H1 (cell line): ENCODE data around the gene EPHB1. TPM values are rescaled to one million over a fixed set of nuclear protein-coding genes. Genes with fewer than 3 reads are reported as not detected.

Experiments used
- CTCF ChIA-PET: fragments of 300-600 bp; sonication (Branson Sonifier 250); formaldehyde crosslinking; loops from one replicate; lab custom pipeline; 2021; ENCODE audit not compliant: partially characterized antibody; lab: Charles Lee
- POLR2A ChIA-PET: fragments of 300-600 bp; sonication (Branson Sonifier 250); formaldehyde crosslinking; loops from one replicate; lab custom pipeline; 2021; ENCODE audit warnings: inconsistent platforms; ENCODE audit not compliant: partially characterized antibody; lab: Charles Lee
- DNase-seq, 2 experiments: peaks; one replicate each; pipeline versions ENCODE4 v3.0.0 to v3.0.0-alpha.2; 2010 to 2022; ENCODE audit warnings: low spot score in 2 of 2, low read depth in 1 of 2, mixed read lengths in 1 of 2
- FAIRE-seq: peaks from 2 replicates; lab custom pipeline; 2011; peaks lifted over from hg19 to GRCh38; lab: Jason Lieb, UNC
- H2AFZ ChIP-seq: 2 replicates; pipeline ENCODE4 v1.8.1; 2012; ENCODE audit warnings: low read length, inconsistent platforms
- H2AK5ac ChIP-seq: 2 replicates; pipeline ENCODE4 v1.6.1; 2013; ENCODE audit warnings: low read depth, low read length
- H2BK120ac ChIP-seq: replicated peaks from 2 replicates; pipeline ENCODE3; 2013; ENCODE audit warnings: low read depth, low read length, inconsistent platforms
- H2BK12ac ChIP-seq: 2 replicates; pipeline ENCODE4 v1.6.1; 2013; ENCODE audit warnings: low read depth, low read length
- H2BK15ac ChIP-seq: 2 replicates; pipeline ENCODE4 v1.6.1; 2013; ENCODE audit warnings: low read length
- H2BK20ac ChIP-seq: 2 replicates; pipeline ENCODE4 v1.6.1; 2013; ENCODE audit warnings: low read length
- H2BK5ac ChIP-seq: 2 replicates; pipeline ENCODE4 v1.6.1; 2013; ENCODE audit warnings: low read depth, low read length
- H3K14ac ChIP-seq: 2 replicates; pipeline ENCODE4 v1.6.1; 2013; ENCODE audit warnings: inconsistent platforms; ENCODE audit not compliant: insufficient read length
- H3K18ac ChIP-seq: 2 replicates; pipeline ENCODE4 v1.6.1; 2013; ENCODE audit warnings: low read length; ENCODE audit errors: extremely low read depth
- H3K23ac ChIP-seq: 2 replicates; pipeline ENCODE4 v1.6.1; 2013; ENCODE audit warnings: inconsistent platforms; ENCODE audit not compliant: insufficient read length
- H3K23me2 ChIP-seq: 2 replicates; pipeline ENCODE4 v1.6.1; 2013; ENCODE audit warnings: low read depth, low read length
- H3K27ac ChIP-seq: 2 replicates; pipeline ENCODE4 v1.6.1; 2011; ENCODE audit warnings: low read depth, low read length, inconsistent platforms
- H3K27me3 ChIP-seq, 4 experiments: replicated peaks in 1 of 4; 1 replicate in 1 of 4; 2 replicates in 3 of 4; pipeline versions ENCODE4 v1.6.1 to v1.8.1; 2011 to 2013; ENCODE audit warnings: low read length in 3 of 4, mild to moderate bottlenecking in 3 of 4, inconsistent platforms in 2 of 4, mixed read lengths in 2 of 4, moderate library complexity in 1 of 4; ENCODE audit not compliant: control insufficient read depth in 3 of 4, insufficient read depth in 3 of 4; ENCODE audit errors: extremely low read depth in 1 of 4
- H3K36me3 ChIP-seq, 4 experiments: 2 replicates each; pipeline versions ENCODE4 v1.6.1 to v1.8.1; 2011 to 2013; ENCODE audit warnings: mild to moderate bottlenecking in 4 of 4, low read length in 3 of 4, moderate library complexity in 2 of 4, control low read depth in 1 of 4, inconsistent platforms in 1 of 4; ENCODE audit not compliant: insufficient read depth in 4 of 4, control insufficient read depth in 2 of 4
- H3K4ac ChIP-seq: replicated peaks from 2 replicates; pipeline ENCODE3; 2013; ENCODE audit warnings: low read length, low read depth, mixed read lengths, inconsistent platforms; ENCODE audit not compliant: insufficient read length
- H3K4me1 ChIP-seq, 4 experiments: replicated peaks in 1 of 4; 1 replicate in 1 of 4; 2 replicates in 3 of 4; pipeline versions ENCODE4 v1.6.1 to v1.8.1; 2011 to 2013; ENCODE audit warnings: low read length in 3 of 4, inconsistent platforms in 2 of 4, mixed read lengths in 1 of 4; ENCODE audit not compliant: insufficient read depth in 4 of 4, control insufficient read depth in 3 of 4
- H3K4me2 ChIP-seq, 2 experiments: 2 replicates each; pipeline versions ENCODE4 v1.6.1 to v1.8.1; 2011 to 2013; ENCODE audit warnings: low read depth in 2 of 2, low read length in 2 of 2, control low read depth in 1 of 2, inconsistent platforms in 1 of 2, mild to moderate bottlenecking in 1 of 2; ENCODE audit not compliant: insufficient read depth in 1 of 2
- H3K4me3 ChIP-seq, 4 experiments: fragments of 200-600, 300-600 bp in 1 of 4; sonication (generic), shearing (Covaris generic), sonication (Bioruptor Twin) in 1 of 4; 2 replicates each; pipeline versions ENCODE4 v1.5.1 to v1.8.1; 2011 to 2016; ENCODE audit warnings: low read length in 4 of 4, low read depth in 3 of 4, control low read depth in 2 of 4, inconsistent platforms in 2 of 4, mild to moderate bottlenecking in 2 of 4, mixed read lengths in 1 of 4, moderate library complexity in 1 of 4; ENCODE audit not compliant: insufficient read depth in 2 of 4; ENCODE audit errors: extremely low read depth in 1 of 4
- H3K56ac ChIP-seq: replicated peaks from 2 replicates; pipeline ENCODE3; 2013; ENCODE audit warnings: low read depth, mild to moderate bottlenecking, mixed read lengths, low read length, inconsistent platforms; ENCODE audit not compliant: insufficient read length
- H3K79me1 ChIP-seq: 2 replicates; pipeline ENCODE4 v1.6.1; 2013; ENCODE audit warnings: low read depth, low read length, control low read depth
- H3K79me2 ChIP-seq, 2 experiments: 2 replicates each; pipeline versions ENCODE4 v1.6.1 to v1.8.1; 2012 to 2013; ENCODE audit warnings: low read length in 2 of 2, mild to moderate bottlenecking in 2 of 2, inconsistent platforms in 1 of 2; ENCODE audit not compliant: insufficient read depth in 2 of 2, control insufficient read depth in 1 of 2
- H3K9ac ChIP-seq, 4 experiments: replicated peaks in 1 of 4; 1 replicate in 1 of 4; 2 replicates in 3 of 4; pipeline versions ENCODE4 v1.6.1 to v1.8.1; 2011 to 2013; ENCODE audit warnings: low read depth in 3 of 4, low read length in 3 of 4, control low read depth in 2 of 4, mild to moderate bottlenecking in 2 of 4, moderate library complexity in 2 of 4, inconsistent platforms in 1 of 4; ENCODE audit errors: extremely low read depth in 1 of 4
- H3K9me3 ChIP-seq, 2 experiments: 2 replicates each; pipeline versions ENCODE4 v1.6.1 to v1.8.1; 2012 to 2013; ENCODE audit warnings: mild to moderate bottlenecking in 2 of 2, moderate library complexity in 2 of 2, control low read depth in 1 of 2, inconsistent platforms in 1 of 2, low read depth in 1 of 2, low read length in 1 of 2, mixed read lengths in 1 of 2; ENCODE audit not compliant: insufficient read depth in 2 of 2
- H4K20me1 ChIP-seq, 2 experiments: replicated peaks in 1 of 2; 2 replicates each; pipeline versions ENCODE3 to v1.8.1; 2011 to 2013; ENCODE audit warnings: inconsistent platforms in 2 of 2, low read length in 2 of 2, mild to moderate bottlenecking in 1 of 2; ENCODE audit not compliant: insufficient read depth in 2 of 2, control insufficient read depth in 1 of 2
- H4K5ac ChIP-seq: 2 replicates; pipeline ENCODE4 v1.6.1; 2013; ENCODE audit warnings: low read length, low read depth, mixed read lengths, inconsistent platforms; ENCODE audit not compliant: insufficient read length
- H4K8ac ChIP-seq: 2 replicates; pipeline ENCODE4 v1.8.0; 2013; ENCODE audit warnings: mild to moderate bottlenecking, moderate library complexity, low read length, inconsistent platforms; ENCODE audit not compliant: insufficient read depth; ENCODE audit errors: extremely low read depth
- H4K91ac ChIP-seq: replicated peaks from 2 replicates; pipeline ENCODE3; 2013; ENCODE audit warnings: low read length, mixed read lengths, inconsistent platforms; ENCODE audit not compliant: insufficient read length
- BACH1 ChIP-seq: IDR thresholded peaks from 2 replicates; pipeline ENCODE4 v1.6.1; 2012; ENCODE audit warnings: low read length, improper control_type of control experiment
- EGR1 ChIP-seq: IDR thresholded peaks from 2 replicates; pipeline ENCODE4 v1.6.1; 2011; ENCODE audit warnings: low read depth, low read length, borderline replicate concordance
- EP300 ChIP-seq, 2 experiments: IDR thresholded peaks; 1 replicate in 1 of 2; 2 replicates in 1 of 2; pipeline ENCODE4 v1.6.1; 2011 to 2012; ENCODE audit warnings: low read depth in 2 of 2, low read length in 2 of 2, mild to moderate bottlenecking in 2 of 2, borderline replicate concordance in 1 of 2, inconsistent platforms in 1 of 2, moderate library complexity in 1 of 2
- JUN ChIP-seq: IDR thresholded peaks from 2 replicates; pipeline ENCODE4 v1.6.1; 2011; ENCODE audit warnings: low read depth, mild to moderate bottlenecking, improper control_type of control experiment, low read length
- POU5F1 ChIP-seq: IDR thresholded peaks from 2 replicates; pipeline ENCODE4 v1.6.1; 2011; ENCODE audit warnings: low read depth, mild to moderate bottlenecking, low read length, moderate library complexity
- RNF2 ChIP-seq: fragments of 200-900, 300-1000 bp; sonication (generic); IDR thresholded peaks from 2 replicates; pipeline ENCODE4 v1.7.1; 2016; ENCODE audit warnings: borderline replicate concordance, low read depth, mild to moderate bottlenecking, antibody characterized with exemption, low read length; ENCODE audit not compliant: poor library complexity, severe bottlenecking; ENCODE audit errors: missing control alignments
- SIN3A ChIP-seq, 2 experiments: IDR thresholded peaks in 1 of 2; conservative IDR thresholded peaks in 1 of 2; 2 replicates each; pipeline ENCODE4 v1.6.1; 2011 to 2012; ENCODE audit warnings: low read length in 2 of 2, improper control_type of control experiment in 1 of 2, low read depth in 1 of 2, mild to moderate bottlenecking in 1 of 2
- WGBS, 2 experiments: shearing (Covaris generic) in 1 of 2; methylation state at CpG; one replicate each; pipeline versions ENCODE4 v1.1.6 to v1.1.7; 2013 to 2015; ENCODE audit warnings: low lambda C conversion rate in 2 of 2, mixed read lengths in 2 of 2, inconsistent platforms in 1 of 2, low coverage in 1 of 2, missing lambda C conversion rate in 1 of 2; ENCODE audit not compliant: insufficient replicate concordance in 2 of 2, insufficient coverage in 1 of 2, insufficient read length in 1 of 2; ENCODE audit errors: extremely low coverage in 1 of 2, missing lambda C conversion rate in 1 of 2; 5-methylcytosine and 5-hydroxymethylcytosine counted together
- polyA plus RNA-seq, 7 experiments: library from polyadenylated mRNA; depleted of rRNA in 3 of 7; stranded (reverse) in 5 of 7; unstranded in 2 of 7; fragments of >200 nt in 5 of 7; fragments of 200-250 nt in 2 of 7; gene quantifications; 1 replicate in 5 of 7; 2 replicates in 1 of 7; 4 replicates in 1 of 7; pipeline versions ENCODE4 v1.2.1 to v1.2.3, GENCODE V29; 2011 to 2013; ENCODE audit warnings: missing spikeins in 2 of 7, mixed read lengths in 2 of 7
- total RNA-seq: library from RNA; stranded (reverse); fragmentation: NEBNext Ultra II Directional; extraction: Animal tissue kit (Norgen Biotek cat#: 25700); gene quantifications from 2 replicates; pipeline ENCODE4 v1.2.1, GENCODE V29; 2021
- TF ChIP-seq, protein P1 (sequence below): IDR thresholded peaks from 2 replicates; pipeline ENCODE4 v1.6.1; 2011; ENCODE audit warnings: low read depth, mild to moderate bottlenecking, low read length; ENCODE audit not compliant: insufficient read depth
- TF ChIP-seq, protein P2 (sequence below): IDR thresholded peaks from 2 replicates; pipeline ENCODE4 v1.6.1; 2012; ENCODE audit warnings: low read length, inconsistent platforms

Gene EPHB1
- total and polyA plus RNA-seq, 2 of the 8 experiments (the other 6 are each of a cell fraction or from before 2014, with no cell fraction given), result 3.5 to 5.9 TPM

- H3K4ac ChIP-seq, result no peak overlapping the region
- no peak overlapping the region for H4K5ac ChIP-seq
- H3K79me1 ChIP-seq, result no peaks in the 10 kb centered on the region
- DNase-seq, result no peak
- no peak overlapping the region for H3K18ac ChIP-seq
- no peaks in the 10 kb centered on the region for H3K23me2 ChIP-seq
- no peak overlapping the region for H3K56ac ChIP-seq
- 87% methylated on average over 10 of the region's 10 CpGs; no CpG with 5 or more reads in 1 of the 2 experiments for WGBS, 2 experiments
- no peak overlapping the region for H4K8ac ChIP-seq
- H3K9ac ChIP-seq, result no peak overlapping the region
- no peak overlapping the region for H2BK120ac ChIP-seq
- no peaks in the 10 kb centered on the region for H3K9me3 ChIP-seq
- H4K20me1 ChIP-seq, result no peaks in the 10 kb centered on the region
- H2AFZ ChIP-seq, result no peak overlapping the region
- H2BK20ac ChIP-seq, result no peak overlapping the region
- no peaks in the 10 kb centered on the region for H3K79me2 ChIP-seq
- H2BK15ac ChIP-seq, result no peak overlapping the region
- no peak overlapping the region for H3K27ac ChIP-seq
- H2BK12ac ChIP-seq, result no peak overlapping the region
- H3K4me1 ChIP-seq, result no peaks in the 10 kb centered on the region; a peak in 1 of 7 replicates
- H2AK5ac ChIP-seq, result no peak overlapping the region
- no peak overlapping the region for H3K4me3 ChIP-seq
- ChIA-PET CTCF (interaction anchor here (1.1 to 1.6 kb wide), 3 partner anchors 11 to 78 kb away, joined by 3 to 4 read pairs (median 3); no protein-coding TSS in a partner anchor), POLR2A (no interaction called here)
- H2BK5ac ChIP-seq, result 0 out of 2 replicates have a peak overlapping the region, but pooled peaks have one; percentile 10
- no peak overlapping the region for H3K14ac ChIP-seq
- H4K91ac ChIP-seq, result no peak overlapping the region
- no peaks in the 10 kb centered on the region for H3K27me3 ChIP-seq
- no peak overlapping the region for H3K23ac ChIP-seq
- no peaks in the 10 kb centered on the region for H3K36me3 ChIP-seq
- H3K4me2 ChIP-seq, result no peak overlapping the region
- no peak for FAIRE-seq
- TF ChIP-seq EP300 (IDR thresholded peaks at IDR 0.05; ENCODE audit: borderline replicate concordance in 1 of 2, low read depth in 2 of 2, low read length in 2 of 2) (no peak), SIN3A (conservative IDR thresholded peaks at IDR 0.05 in 1 of 2, IDR thresholded peaks at IDR 0.05 in 1 of 2; ENCODE audit: low read depth in 1 of 2, low read length in 2 of 2) (no peak), POU5F1 (no peak), EGR1 (no peak), JUN (no peak), RNF2 (no peak), BACH1 (no peak)
- TF ChIP-seq, protein P1, sequence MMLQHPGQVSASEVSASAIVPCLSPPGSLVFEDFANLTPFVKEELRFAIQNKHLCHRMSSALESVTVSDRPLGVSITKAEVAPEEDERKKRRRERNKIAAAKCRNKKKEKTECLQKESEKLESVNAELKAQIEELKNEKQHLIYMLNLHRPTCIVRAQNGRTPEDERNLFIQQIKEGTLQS, result no peak
- TF ChIP-seq, protein P2, sequence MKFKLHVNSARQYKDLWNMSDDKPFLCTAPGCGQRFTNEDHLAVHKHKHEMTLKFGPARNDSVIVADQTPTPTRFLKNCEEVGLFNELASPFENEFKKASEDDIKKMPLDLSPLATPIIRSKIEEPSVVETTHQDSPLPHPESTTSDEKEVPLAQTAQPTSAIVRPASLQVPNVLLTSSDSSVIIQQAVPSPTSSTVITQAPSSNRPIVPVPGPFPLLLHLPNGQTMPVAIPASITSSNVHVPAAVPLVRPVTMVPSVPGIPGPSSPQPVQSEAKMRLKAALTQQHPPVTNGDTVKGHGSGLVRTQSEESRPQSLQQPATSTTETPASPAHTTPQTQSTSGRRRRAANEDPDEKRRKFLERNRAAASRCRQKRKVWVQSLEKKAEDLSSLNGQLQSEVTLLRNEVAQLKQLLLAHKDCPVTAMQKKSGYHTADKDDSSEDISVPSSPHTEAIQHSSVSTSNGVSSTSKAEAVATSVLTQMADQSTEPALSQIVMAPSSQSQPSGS, result no peak
Measured at GRCh38 chr3:134874737-134875413, 79.8 kb downstream of the EPHB1 start.
